GM18498 (cell line): ENCODE data around the gene MACROD2.
A peak's percentile ranks its signal among the peaks of the same experiment; 100 is the strongest.

Source experiments
- ATAC-seq: cut with Tn5 transposase; IDR thresholded peaks from one replicate; pipeline ENCODE4 v1.9.1; 2021; ENCODE audit warnings: mild to moderate bottlenecking, moderate library complexity; ENCODE audit not compliant: unreplicated experiment

MACROD2 gene

DNA sequence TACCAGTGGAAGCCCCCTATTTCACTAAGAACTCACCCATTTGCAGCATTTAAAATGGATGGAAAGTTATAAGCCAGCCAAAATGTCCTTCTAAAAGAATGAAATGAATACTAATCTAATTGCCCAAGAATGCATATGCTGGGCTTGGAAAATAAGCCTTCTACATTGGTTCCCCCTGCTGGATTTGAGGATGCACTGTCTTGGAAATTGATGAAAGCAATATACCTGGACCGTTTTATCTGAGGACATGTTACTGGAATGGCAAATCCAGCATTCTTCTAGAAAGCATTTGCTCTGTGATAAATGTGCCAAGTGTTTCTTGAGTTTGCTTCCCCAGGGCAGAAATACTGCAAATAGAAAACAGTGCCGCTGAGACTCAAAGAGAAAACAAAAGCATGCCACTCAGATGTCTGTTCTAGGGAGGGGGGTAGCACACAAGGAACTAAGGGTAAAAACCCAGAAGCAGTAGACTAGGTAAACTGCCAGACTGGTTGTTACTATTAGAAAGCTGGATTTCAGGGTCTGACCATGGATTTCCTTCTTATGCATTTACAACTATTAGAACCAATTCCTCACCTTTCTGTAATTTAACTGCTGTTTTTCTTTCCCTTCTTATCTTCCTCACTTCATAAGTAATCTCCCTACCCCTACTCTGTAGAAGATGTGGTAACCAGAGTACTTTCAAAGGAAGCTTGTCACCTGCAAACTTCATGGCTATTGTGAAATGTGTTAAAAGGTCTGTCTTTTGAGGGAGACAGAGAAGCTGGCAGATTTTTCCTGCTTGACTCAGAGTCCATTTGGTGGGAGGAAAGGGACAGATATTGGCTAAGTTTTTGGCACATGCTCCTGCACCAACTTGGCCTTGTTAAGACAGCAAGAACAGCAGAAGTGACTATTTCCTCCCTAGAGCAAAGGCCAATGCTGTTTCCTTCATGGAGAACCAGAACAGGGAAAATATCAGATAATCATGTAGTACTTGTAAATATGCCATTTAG, 1935.3 kb downstream of the MACROD2 start:
- no peak for ATAC-seq

DNA sequence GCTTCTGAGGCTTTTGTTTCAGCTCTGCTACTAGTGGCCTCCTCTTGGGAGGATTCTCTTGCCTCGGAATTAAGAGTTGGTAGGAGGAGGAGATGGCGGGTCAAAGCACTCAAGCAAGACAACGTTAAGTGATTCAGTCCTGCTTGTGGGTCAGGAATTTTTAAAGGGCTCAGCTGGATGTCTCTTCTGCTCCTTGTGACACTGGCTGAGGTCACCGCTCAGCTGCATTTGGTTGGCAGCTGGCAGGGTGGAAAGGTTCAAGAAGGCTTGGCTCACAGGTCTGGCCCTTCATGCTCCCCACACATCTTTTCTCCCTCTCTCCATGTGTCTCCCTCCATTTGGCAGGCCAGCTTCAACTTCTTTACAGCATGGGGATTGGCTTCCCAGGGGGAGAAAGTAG, 1936.6 kb downstream of the MACROD2 start:
- ATAC-seq: no peak

DNA sequence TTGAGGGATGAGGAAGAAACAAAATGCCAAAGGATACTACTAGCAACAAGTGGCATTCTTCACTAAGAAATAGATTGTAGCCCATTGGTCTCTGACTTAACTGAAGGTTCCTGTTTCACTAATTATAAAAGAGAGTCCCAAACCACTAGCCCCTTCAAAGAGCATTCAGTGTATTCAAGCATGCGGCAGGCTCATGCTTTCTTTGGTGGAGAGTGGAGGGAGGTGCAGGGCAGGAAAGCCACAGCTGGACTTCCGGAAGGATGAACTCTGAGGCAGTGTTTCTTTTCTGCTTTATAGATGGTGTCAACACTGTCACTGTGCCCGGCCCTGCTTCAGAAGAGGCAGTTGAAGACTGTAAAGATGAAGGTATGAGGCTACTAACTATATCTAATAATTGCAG, 1941.9 kb downstream of the MACROD2 start:
- ATAC-seq: peak; percentile 90

DNA sequence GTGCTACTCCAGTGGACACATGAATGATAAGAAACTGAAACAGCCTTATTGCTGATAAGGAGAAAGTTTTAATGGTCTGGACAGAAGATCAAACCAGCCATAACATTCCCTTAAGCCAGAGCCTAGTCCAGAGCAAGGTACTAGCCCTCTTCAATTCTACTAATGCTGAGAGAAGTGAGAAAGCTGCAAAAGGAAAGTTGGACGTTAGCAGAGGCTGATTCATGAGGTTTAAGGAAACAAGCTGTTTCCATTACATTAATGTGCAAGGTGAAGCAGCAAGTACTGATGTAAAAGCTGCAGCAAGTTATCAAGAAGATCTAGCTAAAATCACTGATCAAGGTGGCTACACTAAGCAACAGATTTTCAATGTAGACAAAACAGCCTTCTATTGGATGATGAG, 1943.5 kb downstream of the MACROD2 start:
- ATAC-seq: no peak

DNA sequence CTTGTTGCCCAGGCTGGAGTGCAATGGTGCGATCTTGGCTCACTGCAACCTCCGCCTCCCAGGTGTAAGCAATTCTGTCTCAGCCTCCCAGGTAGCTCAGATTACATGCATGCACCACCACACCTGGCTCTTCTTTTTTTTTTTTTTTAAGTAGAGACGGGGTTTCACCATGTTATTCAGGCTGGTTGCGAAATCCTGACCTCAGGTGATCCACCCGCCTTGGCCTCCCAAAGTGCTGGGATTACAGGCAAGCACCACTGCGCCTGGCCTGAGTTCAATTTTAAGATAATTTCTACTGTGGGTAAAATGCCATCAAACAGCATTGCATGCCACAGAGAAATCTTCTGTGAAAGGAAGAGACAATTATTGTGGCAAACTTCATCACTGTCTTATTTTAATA, 1944.8 kb downstream of the MACROD2 start:
- ATAC-seq: no peak

DNA sequence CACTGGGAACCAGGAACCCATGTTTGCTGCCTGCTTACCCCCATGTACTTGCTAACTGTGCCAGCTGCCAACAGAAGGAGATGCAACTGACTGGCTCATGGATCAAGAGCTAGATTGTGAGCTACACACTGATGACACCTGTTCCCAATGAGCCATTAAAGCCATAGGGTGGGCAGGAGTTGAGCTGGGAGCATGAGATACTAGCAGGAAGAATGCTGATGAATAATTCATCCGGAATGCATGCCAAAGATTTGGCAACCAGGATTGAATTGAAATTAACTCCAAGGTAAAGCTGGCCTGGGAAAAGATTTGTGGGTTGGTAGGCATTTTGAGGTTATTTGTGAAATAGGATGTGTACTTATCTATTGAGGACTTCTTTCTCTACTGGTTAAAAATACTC, 1946.8 kb downstream of the MACROD2 start:
- ATAC-seq: no peak

DNA sequence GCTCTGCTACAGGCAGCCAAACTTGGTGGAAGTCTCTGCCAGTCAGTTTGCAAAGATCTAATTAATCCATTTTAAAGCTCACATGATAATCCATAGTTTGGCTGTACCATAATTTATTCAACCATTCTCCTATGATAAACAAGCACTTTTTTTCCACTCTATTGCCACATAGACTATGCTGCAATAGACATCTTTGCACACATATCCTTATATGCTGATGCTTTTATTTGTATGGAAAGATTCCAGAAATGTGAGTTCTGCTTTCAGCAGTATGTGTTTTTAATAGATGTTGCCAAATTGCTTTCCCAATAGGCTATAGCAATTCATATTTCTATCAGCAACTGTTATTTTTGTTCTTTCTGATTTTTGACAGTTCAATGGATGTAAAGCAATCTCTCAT, 1950.0 kb downstream of the MACROD2 start:
- no peak for ATAC-seq

DNA sequence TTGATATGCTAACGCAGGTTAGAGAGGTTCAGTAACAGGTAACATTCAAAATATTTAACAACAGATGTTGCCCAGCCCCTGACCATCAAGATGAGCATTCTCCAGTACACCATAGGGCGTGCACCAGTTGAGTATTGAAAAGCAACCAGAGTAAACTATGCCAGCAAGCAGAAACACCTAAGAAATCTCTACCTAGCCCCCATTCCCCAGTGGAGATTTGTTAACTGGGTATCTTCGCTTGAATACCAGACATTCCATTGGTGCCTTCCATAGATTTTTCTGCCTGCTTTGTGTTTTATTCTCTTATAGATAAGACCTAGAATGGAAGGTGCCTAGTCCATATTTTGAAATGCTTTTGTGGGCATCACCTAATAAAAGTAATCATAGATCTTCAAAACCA, 1954.1 kb downstream of the MACROD2 start:
- no peak for ATAC-seq

DNA sequence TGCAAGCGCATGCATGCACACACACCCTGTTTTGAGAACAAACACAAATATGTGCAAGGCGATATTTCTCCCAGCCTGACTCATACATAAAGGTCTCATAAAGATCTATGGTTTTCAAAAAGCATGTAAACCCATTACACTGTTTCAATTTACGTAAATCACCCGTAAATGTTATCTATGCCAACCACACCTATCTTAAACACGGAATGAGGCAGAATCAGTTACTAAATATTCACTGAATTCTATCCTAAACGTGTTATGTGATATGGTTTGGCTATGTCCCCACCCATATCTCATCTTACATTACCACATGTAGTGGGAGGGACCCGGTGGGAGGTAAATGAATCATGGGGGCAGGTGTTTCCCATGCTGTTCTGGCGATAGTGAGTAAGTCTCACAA, 1956.3 kb downstream of the MACROD2 start:
- ATAC-seq: no peak

DNA sequence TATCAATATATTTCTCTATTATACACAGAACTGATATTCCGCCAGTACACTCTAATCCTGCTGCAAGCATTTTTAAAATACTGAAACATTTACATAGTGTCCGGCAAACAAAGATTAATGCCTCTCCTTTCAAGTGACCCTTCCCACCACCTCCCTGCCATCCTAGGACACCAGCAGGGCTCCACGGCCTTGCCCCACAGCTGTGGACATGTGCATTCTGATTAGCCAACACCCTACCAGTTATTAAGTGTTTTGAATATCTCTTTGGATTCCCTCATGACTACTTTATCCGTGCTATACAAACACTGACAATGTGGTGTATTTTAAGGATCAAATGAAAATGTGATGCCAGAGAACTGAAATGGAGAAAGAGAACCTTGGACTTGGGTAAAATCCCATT, 1962.8 kb downstream of the MACROD2 start:
- ATAC-seq: no peak

DNA sequence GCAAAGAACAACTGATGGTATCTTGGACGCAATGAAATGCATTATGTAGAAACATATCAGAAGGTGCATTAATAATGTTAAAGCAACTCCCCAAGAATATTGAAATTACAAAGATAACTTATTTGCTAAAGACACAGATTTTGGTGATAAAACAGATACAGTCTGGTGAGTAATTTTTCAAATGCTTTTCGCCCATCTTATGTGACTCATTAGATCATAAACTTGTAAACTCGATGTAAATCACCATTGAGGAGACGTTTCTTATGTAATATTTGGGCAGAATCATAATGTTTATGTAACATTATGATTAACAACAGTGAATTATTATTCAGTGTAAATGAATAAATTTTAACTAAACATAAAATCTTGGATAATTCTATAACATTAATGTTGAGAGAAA, 1969.8 kb downstream of the MACROD2 start:
- no peak for ATAC-seq

DNA sequence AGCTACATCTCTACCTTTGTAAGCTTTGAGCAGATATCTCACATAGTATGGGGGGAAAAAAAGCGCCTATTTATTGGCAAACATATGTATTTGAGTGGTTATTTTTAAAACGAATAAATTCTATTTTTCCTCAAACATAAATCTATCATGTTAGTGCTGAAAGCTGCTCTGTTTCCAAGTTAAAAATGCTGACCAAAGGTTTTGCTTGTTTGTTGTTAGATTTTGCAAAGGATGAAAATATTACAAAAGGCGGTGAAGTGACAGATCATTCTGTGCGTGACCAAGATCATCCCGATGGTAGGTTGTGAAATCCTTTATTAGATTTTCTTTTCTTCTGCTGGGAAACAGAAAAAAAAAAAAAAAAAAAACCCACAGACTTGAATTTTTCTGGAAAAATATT, 1972.0 kb downstream of the MACROD2 start:
- no peak for ATAC-seq

DNA sequence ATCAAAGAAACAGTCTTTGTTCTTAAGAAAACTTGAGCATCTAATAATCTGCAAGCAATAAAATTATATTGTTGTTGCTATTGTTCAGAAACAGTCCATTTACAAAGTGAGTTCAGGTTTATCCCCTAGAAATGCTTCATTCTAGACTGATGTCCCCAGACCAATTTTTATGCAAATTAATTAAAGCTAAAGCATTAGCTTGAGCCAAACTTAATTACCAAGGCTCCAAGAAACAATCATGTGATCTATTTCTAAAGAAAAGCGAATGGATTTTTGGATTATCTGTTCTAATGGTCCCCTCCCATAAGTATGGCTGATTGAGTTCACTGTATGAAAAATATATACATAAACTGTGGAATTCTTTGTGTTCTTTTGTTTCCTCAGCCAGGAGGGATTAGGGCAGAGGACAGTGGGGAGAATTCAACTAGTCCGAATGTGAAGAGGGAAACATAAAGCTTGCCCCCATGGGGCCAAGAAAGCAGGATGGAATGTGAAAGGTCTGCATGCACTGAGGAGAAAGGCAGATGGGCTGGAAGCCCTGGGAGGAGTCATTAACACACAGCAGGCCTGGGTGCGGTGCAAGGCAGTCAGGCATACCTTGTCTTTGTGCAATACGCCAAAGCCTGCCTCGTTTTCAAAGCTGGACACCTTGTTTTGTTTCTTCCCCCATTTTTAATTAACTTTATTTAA, 1980.9 kb downstream of the MACROD2 start:
- ATAC-seq: no peak

DNA sequence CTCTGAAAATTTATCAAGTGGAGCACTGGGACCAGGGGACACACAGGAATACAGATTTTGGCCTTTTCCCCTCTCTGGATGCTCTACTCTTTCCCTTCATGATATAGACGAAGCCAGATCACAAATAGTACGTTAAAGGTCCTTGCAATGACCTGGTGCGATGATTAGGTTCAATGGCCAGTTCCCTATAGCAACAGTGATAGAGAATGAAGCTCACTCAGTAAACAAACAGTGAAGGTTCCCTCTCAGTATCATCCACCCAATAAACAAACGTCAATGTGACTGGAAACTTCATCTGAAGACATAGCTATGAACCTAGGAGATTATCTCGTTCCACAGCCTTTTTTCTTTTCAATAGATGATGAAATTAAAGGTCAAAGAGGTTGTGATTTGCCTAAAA, 1981.7 kb downstream of the MACROD2 start:
- no peak for ATAC-seq

DNA sequence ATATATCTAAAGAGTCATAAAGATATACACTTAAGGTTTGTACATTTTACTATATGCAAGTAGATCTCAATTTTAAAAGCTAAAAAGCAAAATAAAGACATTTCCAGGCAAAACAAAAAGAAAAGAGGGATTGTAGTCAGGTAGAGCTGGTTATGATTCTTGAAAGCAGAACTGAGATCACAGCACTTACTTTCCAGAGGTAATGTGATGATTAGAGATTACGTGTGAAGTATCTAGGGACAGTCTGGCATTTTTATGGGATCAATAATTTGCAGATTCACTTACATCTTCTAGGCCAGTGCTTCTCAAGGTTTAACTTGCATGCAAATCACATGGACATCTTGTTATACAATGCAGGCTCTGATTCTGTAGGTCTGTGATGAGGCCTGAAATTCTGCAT, 1982.4 kb downstream of the MACROD2 start:
- no peak for ATAC-seq

DNA sequence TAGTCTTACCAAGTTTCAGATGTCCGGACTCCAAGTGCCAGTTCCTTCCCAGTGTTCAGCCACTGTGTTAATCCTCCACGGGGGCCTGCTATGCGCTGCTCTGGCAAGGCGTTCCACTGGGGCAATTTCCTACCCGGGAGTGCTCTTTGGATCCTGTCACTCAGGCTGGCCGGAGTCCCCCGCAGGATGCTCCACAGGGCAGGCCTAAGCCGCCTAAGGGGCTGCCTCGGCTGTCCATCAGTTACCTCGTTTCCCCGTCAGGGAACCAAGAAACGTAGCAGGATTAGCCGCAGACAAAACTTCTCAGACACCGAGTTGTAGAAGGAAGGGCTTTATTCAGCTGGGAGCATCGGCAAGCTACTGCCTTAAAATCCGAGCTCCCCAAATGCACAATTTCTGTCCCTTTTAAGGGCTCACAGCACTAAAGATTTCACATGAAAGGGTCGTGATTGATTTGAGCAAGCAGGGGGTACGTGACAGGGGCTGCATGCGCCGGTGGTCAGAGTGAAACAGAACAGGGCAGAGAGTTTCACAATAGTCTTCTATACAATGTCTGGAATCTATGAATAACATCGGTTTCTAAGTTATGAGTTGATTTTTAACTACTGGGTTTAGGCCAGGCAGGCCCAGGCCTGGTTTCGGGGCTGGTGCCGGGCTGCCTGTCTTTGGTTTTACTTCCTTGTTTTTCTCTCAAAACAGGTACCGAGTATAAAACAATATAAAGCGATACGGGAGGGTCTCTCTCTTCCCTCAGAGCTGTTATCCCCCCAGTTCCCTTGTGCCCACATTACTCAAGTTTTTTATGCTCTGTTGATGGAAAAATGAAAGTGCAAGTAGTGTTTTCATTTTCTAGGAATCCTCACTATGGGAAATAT, 1990.4 kb downstream of the MACROD2 start:
- peak; percentile 39 for ATAC-seq

DNA sequence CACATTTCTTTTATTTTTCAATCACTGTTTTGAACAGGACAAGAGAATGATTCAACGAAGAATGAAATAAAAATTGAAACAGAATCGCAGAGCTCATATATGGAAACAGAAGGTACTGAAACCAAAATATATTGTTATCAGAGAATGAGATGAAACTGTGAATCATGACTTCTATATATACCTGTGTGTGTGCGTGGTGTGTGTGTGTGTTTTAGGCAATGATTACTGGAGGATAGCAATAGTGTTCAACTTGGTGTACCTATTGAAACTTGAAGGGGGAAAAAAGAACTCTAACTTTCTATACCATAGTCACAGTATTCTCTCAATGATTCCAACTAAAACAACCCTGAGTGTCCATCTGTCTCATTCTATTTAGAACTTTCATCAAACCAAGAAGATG, 1991.4 kb downstream of the MACROD2 start:
- ATAC-seq: peak; percentile 93

DNA sequence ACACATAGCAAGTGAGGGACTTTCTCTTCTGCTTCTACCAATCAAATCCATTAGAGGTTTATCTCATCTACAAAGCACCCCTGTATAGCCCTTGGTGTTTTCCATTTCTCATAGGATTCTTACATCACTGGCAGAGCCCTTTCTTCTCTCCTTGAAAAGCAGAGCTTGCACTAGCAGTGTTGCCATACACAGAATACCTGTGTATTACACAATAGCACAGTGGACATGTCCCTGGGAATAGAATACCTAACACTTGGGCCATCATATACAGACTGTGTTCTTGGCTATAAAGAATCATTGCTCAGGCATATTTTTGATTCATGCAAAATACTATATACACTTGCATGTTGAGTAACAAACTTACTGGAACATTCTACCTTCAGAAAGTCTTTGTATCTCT, 1996.0 kb downstream of the MACROD2 start:
- no peak for ATAC-seq

DNA sequence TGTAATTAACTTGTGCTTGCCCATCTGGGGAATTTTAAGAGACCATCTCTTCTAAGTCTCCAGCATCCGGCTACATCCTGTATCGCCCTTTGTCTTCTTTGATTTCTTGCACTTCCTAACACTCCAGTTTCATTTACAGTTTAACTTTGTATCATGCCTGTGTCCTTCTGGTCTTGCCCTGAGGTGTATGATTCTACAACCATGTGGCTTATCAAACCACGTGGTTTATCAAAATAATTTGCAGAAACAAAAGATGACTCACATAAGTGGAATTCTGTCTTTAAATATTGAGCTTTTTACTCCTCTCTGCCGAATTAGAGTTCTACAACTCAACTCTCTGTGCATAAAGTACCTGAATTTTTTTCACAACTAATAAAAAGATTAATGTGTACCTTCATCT, 1997.2 kb downstream of the MACROD2 start:
- no peak for ATAC-seq

DNA sequence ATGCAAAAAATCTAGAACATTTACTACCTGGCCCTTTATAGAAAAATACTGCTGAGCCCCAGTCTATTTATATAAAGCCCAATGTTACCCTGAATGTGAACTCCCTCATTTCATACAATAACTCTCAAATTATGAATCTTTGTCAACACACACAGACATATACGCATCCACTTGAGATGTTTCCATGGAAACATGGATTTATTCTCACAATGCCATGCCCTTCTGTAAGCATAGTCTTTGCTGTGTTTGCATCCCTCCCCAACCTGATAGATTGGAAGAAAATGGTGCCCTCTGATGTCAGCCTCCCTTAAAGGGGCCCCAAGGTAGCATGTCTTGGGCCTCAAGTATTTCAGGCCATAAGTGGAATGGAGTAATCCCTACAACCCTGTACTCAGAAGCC, 2004.8 kb downstream of the MACROD2 start:
- no peak for ATAC-seq

DNA sequence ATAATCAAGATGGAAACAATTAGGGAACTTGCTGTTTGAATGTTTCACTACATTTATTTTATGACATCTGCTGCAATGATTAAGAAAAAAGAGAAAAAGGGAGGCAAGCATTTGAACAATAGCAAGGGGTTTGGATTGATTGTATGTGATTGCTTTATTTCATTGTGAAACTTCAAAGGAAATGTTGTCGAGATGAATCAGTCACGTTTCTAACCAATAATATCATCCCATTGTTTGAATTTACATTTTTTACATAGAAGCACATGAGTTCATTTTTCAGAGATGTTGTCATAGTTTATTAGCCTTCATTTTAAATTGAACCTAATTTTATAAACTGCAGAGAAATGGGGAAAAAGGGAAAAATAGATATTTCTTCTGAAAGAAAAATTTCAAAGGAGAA, 2006.0 kb downstream of the MACROD2 start:
- ATAC-seq: no peak
